DMS79 treated with DMSO at 0.1 percent for 48 hours (cell line): ENCODE results near the gene TRIP10.
A peak's percentile ranks its signal among the peaks of the same experiment; 100 is the strongest.

Source experiments
- DNase-seq: peaks from one replicate; lab custom pipeline; 2025; lab: John Stamatoyannopoulos, UW

Gene TRIP10

DNA sequence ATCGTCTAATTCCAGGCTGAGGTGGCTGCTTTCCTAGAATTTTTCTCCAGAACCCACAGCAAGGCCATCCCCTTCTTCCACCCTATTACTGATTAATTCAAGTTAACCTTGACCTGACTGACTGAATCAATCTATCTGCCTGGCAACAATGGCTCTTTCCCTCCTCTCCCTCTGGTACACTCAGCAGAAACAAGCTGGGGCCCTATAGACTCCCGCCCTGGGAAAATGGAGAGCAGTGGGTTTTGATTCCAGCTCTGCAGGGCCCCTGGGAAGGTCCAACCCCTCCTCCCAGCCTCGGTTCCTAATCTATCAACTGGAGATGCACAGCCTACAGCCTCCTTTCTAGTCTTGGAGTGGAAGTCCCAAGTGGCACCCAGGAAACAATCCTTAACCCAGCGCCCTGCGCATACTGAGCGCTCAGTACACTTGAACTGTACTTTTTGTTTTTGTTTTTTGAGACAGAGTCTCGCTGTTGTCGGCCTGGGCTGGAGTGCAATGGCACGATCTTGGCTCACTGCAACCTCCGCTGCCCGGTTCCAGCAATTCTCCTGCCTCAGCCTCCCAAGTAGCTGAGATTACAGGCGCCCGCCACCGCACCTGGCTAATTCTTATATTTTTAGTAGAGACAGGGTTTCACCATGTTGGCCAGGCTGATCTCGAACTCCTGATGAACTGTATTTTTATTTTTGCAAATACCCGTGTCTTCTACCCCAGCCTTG, 13.8 kb upstream of the TRIP10 start:
- no peak for DNase-seq

DNA sequence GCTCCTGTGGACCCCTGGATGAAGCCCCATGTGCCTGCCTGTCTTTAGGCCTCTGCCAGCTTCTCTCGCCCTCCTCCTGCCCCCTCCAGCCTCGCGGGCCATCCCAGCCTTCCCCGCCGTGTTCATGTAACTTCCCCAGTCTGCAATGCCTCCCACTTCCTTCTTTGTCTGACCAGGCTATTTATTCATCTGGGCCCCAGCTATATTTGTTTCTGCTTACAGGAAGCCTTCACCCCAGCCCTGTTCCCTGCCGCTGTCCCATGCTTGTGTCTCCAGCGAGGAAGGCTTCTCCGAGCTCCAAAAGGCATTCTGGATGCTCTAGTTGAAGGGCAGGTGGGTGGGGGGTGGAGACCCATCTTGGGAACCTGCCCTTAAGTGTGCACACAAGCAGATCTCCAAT, 11.1 kb upstream of the TRIP10 start:
- no peak for DNase-seq

DNA sequence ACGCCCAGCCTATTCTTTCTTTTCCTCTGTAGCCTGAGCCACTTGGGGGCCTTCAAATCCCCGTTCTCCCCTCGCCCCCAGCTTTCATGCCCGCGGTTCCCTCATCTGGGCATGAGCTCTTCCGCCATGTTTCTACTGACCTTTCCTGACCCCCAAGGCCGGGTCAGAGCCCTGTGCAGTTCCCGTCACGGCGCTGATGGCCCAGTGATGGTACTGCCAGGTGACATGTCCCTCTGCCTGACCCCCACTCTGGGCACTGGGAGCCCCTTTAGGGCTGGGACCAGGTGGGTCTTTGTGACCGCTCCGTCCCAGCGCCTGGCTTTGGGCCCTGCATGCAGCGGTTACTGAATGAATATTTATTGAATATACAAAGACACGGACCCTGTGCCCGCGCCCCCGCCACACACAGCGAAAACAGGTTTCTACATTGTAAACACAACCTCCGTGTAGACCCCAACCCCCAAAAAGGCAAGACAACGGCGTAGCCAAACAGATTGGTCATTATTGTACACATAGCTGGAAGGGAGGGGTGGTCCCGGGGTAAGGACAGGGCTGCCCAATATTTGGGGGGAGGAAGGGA, 9.8 kb upstream of the TRIP10 start:
- DNase-seq: no peak

GRCh38 chr19:6730153-6730804, 9.2 kb upstream of the TRIP10 start:
- DNase-seq: no peak

DNA sequence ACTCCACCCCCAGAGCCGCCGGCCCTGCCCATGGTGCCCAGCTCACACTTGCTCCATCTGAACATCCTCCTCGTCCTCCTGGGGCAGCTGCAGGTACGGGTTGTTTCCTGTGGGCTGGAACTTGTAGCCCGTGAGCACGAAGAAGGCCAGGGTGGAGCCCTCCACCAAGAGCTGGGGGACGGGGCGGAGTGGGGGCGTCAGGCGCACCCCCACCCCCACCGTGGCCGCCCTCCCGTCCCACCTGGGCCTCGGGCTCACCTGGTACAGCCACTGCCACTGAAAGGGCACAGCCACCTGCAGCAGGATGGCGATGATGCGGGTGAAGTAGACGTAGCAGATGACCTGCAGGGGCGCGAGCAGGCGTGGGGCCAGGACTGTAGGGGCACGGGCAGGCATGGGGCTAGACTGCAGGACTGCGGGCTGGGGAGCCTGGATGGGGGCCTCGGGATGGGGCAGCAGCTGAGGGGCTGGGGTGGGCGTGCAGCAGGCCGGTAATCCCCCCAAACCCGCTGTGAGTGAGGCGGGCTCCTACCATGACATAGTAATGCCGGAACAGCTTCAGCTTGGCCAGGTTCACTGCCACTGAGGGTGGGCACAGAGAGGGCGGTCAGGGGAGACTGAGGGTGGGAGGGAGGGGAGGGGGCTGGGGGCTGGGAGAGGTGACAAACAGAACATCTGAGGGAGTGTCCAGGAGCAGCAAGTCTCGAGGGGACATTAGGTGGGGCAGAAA, 8.4 kb upstream of the TRIP10 start:
- no peak for DNase-seq

DNA sequence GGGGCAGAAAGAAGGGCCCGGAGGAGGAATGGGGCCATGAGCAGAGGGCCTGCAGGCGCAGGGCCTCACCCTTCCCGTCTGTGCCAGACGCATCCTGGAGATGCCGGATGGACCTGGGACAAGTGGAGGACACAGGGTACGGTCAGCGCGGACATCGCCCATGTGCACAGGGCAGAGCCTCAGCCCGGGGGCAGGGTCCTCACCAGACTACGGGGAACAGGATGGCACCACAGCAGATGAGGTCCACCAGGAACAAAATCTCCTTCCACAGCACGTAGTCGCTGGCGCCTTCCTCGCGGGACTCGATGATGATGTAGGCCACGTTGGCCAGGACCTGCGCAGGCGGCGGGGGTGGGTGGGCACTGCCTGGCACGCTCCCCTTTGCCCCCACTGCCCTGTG, 7.7 kb upstream of the TRIP10 start:
- no peak for DNase-seq

- DNase-seq: no peak
These were observed 6.6 kb upstream of the TRIP10 start for GRCh38 chr19:6732803-6733337.

DNA sequence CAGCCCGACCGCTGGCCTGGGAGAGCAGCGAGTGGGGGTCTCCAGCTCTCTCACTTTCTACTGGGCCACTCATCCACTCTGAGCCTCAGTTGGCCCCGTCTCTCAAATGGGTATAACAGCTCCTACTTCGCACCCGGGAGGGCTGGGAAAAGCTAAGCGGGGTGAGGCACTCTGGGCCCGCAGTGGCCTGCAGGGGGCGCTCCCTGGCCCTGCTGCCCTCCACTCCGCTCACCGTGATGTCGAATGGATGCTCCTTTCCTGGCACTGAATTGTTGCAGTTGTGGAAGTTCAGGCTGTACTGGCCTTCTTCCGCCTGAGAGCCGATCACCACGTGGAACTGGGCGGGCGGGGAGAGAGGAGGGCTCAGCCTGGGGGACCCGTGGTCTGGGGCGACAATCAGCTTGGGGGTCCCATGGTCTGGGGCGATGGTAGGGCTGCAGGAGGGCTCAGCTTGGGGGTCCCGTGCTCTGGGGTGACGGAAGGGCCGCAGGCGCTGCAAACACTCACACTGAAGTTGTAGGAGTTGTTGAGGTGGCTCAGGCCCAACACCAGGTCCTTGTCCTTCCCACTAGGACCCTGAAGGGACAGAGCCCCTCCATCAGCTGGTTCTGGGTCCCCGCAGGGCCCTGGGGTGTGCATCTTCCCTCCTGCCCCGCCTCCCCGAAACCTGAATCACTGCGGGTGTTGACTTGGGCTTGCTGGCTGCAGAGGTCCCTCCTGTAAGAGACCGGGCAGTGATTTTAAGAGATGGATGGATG, 6.0 kb upstream of the TRIP10 start:
- DNase-seq: no peak

GRCh38 chr19:6734096-6734696, 5.3 kb upstream of the TRIP10 start:
- DNase-seq: no peak

GRCh38 chr19:6735181-6735911, 4.1 kb upstream of the TRIP10 start:
- no peak for DNase-seq

DNA sequence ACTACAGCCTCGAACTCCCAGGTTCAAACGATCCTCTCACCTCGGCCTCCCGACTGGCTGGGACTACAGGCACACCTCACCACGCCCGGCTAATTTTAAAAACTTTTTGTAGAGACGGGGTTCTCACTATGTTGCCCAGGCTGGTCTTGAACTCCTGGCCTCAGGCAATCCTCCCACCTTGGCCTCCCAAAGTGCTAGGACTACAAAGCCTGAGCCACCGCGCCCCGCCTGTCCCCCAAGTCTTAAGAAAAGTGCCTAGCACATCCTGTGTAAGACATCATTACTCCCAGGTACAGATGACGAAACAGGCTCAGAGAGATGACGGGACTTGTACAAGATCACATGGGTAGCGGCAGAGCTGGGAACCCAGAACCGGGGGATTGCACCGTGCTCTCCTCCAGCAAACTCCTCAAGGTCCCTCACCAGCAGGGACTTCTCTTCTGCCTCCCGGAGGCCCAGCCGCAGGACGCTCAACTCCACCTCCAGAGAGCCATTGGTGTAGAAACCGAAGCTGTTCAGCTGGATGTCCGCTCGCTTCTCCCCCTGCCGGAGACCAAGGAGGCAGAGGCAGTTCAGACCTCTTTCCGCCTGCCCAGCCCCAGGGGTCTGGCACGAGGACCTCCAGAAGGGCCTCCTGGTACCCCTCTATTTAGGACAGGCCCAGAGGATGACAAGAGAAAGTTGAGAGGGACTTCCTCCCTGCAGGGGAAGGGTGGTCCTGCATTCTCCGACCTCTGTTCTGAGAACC, 3.1 kb upstream of the TRIP10 start:
- peak; percentile 53 for DNase-seq

DNA sequence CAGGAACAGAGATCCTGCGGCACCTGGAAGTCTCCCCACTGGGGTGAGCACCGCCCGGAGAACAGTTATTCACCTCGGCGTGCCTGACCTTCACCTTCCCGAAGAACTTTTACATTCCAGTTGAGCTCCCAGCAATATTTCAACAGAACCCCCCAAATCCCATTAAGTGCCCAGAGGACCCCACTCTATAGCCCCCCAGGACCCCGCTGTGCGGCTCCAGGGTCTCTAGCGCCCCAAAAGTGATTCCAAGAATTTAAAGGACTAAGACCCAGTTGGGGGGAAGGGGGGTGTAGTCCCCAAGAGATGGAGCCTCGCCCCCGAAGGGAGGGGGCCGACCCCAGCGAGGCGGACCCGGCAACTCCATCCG, 2.6 kb upstream of the TRIP10 start:
- DNase-seq: no peak

GRCh38 chr19:6737284-6737872, 2.1 kb upstream of the TRIP10 start, which contains the start of gene GPR108:
TSS of gene GPR108 (minus strand) at chr19:6737580. CDS start at chr19:6737576, 4 bp downstream.
- DNase-seq: peak; percentile 100

GRCh38 chr19:6737873-6738786, 1.4 kb upstream of the TRIP10 start:
- peak; percentile 40 for DNase-seq

DNA sequence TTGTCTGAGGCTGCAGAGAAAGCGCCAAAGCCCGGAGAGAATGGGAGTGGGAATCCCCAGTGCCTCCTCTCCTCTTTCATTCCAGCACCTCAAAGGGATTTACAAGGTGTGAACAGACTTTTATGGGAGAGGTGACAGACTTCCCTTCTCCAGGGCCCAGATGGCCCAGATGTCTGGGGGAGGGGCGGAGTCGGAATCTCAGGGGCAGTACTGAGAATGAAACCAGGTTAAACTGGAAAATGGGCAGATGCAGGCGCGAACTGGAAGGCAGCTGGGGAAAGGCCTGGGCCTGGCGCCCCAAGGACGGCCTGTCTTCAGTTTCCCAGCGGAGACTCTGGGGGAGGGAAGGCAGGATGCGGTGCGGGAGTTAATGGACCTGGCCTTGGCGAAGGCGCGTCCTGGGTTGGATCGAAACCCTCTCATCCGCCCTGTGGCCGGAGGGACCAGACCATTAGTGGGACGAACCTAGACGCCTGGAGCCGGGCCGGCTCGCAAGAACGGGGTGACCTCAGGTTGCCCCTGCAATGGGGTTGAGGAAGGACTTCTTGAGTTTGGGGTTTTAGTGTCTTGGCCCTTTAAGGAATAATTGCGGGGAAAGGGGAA, 592 bp upstream of the TRIP10 start:
- no peak for DNase-seq

- DNase-seq: no peak
These were observed 556 bp downstream of the TRIP10 start for GRCh38 chr19:6739883-6740588.

DNA sequence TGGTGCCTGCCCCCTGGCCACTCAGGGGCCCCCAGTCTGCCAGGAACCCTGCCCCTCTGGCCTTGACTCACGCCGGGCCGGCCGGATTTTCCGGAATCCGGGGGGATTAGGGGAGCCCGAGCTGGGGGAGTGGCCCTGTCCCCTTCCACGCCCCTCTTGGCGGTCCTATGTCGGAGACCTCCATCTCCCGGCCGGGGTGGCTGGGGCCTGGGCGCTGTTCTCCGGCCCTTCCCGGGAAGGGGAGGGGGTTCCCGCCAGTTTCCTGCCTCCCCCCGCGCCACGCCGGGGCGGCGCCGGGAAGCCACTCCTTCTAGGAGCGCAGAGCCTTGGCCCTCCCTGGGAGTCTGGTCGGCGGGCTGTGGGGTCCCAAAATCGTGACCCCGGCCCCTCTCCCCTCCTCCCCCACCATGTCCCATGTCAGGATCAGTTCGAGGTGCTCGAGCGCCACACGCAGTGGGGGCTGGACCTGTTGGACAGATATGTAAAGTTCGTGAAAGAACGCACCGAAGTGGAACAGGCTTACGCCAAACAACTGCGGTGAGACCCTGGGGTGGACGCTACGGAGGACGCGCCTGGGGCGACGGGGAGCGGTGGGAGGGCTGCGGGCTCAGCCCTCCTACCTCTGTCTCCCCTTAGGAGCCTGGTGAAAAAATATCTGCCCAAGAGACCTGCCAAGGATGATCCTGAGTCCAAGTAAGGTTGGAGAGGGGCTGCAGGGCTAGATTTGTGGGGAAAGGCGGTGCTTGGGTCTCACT, 1.3 kb downstream of the TRIP10 start:
- DNase-seq: peak; percentile 10
